GM12892 (cell line): ENCODE data around the gene ATP6V0C.
"Not testable (repeated sequence)": the region's sequence is repeated elsewhere in the genome, so short reads cannot be mapped to it uniquely, and the experiment has no call there.

Experiments used
- DNase-seq: peaks from one replicate; pipeline ENCODE4 v3.0.0; 2011; ENCODE audit not compliant: insufficient read length
- FAIRE-seq: peaks from 2 replicates; lab custom pipeline; 2011; peaks lifted over from hg19 to GRCh38; lab: Jason Lieb, UNC
- POLR2A ChIP-seq: IDR thresholded peaks from 2 replicates; pipeline ENCODE4 v1.6.1; 2011; ENCODE audit warnings: low read depth, low read length, control low read depth
- POLR2AphosphoS5 ChIP-seq: IDR thresholded peaks from 2 replicates; pipeline ENCODE4 v1.6.1; 2011; ENCODE audit warnings: low read depth, low read length, control low read depth
- TAF1 ChIP-seq: IDR thresholded peaks from 2 replicates; pipeline ENCODE4 v1.6.1; 2011; ENCODE audit warnings: low read depth, mild to moderate bottlenecking, control low read depth, low read length, borderline replicate concordance

ATP6V0C gene

DNA sequence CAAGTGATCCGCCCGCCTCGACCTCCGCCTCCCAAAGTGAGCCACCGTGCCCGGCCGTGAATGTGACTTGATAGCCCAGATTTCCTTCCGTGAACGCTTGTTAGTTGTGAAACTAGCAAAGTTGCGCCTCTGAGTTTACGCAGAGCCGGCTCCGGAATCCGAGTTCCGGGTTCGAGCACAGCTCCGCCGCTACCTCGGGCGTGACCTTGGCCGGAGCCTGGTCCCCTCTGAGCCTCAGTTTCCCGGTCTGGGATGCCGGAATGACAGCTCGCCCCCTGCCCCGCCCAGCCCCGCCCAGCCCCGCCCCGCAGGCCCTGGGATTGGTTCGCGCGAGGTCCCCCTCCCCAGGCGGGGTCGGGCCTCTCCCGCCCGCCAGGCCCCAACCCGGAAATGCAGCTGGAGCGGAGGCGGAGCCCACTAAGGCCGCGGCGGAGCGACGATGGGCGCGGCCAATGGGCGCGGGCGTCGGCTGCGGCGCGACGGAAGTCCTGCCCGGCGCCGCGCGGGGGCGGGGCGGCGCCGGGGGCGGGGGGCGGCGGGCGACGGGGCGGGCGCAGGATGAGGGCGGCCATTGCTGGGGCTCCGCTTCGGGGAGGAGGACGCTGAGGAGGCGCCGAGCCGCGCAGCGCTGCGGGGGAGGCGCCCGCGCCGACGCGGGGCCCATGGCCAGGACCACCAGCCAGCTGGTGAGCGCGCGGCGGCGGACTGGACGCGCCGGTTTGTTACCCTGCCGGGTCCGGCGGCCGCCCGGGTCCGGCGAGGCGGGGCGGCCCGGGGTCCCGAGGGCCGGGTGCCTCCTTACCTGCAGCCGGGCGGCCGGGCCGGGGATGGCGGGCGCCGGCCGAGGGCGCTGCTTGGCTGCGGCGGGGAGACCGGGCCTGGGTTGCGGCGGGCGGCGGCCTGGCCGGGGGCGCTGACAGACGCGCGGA is 24.0 kb downstream of the ATP6V0C start, which contains the start of gene PDPK1:
Gene PDPK1, plus strand, starts transcription at position 571 of the 929 bp plus-strand sequence. Its CDS starts 92 bp downstream, at position 663.
- TF ChIP-seq POLR2AphosphoS5 (0 out of 2 replicates have a peak, but pooled peaks have one; percentile 24), POLR2A (peak; percentile 74), TAF1 (no peak; the same call in 1 of the 2 replicates)
- FAIRE-seq = peak; percentile 77
- DNase-seq = peak; percentile 91

DNA sequence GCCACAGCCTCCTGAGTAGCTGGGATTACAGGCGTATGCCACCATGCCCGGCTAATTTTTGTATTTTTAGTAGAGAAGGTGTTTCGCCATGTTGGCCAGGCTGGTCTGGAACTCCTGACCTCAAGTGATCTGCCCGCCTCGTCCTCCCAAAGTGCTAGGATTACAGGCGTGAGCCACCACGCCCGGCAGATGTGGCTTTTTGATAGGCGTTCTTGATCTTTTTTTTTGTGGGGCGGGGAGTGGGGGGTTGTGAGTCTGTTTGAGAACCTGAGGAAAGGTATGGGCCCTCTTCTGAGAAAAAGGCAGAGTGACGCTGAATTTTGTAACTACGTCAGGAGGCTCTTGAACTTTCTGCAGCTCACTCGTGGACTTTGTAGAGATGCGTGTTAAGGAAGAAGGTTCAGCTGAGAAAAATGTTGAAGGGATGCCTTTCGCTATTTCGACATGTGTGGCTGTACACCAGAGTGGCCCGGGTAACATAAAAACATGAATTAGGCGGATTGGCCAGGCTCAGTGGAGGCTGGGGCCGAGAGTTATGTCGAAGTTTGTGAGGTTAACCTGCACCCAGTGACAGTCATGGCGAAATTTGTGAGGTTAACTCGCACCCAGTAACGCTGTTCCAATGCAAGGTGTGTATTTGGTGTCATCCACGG is 25.6 kb downstream of the ATP6V0C start:
- FAIRE-seq = peak; percentile 92
- not testable (repeated sequence) for DNase-seq

DNA sequence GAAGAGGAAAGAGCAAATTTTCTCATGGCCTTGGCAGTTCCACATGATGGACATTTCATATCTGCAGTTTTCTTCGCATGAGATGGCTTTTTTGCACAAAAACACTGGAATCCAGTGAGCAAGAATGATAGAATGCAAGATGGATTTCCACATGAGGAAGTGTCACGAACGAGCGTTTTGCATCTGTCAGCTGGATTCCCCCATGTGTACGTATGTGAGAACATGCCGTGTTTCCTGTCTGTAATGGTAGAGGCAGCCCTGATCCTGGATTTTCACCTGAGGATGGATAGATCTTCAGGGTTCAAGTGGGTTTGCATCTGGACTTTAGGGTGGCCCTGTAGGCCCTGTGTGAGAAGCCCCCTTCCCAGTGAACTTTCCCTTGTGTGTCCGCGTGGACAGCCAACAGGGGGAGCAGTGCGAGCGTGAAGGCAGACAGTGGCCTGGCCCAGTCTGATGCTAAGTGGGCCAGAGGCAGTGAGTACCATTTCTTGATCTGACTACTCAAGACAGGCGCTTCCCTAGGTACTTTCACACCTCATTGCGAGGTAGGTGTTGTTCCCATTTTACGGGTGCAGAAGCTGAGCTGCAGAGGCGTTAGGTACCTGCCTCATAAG is 26.2 kb downstream of the ATP6V0C start:
- not testable (repeated sequence) for FAIRE-seq, DNase-seq

DNA sequence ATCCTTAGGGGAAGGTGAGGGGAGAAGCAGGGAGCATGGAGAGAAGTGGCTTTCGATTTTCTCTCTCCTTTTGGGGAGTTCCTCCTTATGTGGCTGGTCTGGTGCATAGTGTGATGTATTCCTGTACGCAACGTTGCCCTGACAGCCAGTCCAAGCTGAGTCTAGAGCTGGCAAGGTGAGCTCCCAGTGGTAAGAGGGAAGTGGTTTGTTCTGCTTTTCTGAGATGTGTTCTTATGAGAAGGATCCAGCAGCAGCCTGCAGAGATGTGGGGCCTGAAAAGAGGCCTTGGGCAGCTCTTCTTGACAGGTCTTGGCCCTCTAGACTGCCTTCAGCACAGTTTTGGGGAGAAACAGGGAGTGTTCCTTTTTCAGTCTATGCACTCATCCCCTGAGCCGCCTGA is 27.2 kb downstream of the ATP6V0C start:
- FAIRE-seq, DNase-seq: not testable (repeated sequence)

DNA sequence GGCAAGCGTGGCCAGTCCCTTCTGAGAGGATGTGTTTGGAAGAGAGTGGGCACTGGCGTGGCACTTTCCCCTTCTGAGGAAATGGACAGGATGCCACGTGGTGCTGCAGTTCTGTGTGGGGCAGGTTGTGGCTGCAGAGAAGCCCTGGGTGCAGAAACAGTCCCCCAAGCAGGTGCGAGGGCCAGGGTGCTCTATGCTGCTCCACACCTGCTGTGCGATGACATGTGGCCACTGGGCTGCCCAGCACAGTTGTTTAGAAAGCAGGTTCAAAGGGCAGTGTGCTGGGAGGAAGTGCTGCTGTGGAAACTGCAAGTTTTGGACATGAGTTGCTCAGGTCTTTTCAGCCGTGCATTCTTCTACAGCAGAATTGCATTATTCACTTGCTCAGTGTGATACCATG is 27.7 kb downstream of the ATP6V0C start:
- DNase-seq, FAIRE-seq: not testable (repeated sequence)

DNA sequence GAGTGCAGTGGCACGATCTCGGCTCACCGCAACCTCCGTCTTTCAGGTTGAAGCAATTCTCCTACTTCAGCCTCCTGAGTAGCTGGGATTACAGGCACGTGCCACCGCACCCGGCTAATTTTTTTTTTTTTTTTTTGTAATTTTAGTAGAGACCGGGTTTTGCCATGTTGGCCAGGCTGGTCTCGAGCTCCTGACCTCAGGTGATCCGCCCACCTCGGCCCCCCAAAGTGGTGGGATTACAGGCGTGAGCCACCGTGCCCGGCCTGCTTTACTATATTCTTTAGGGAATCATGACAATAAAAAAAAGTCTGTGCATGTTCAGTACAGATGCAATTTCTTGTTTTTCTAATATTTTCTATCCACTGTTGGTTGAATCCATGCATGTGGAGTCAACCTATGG is 30.0 kb downstream of the ATP6V0C start:
- not testable (repeated sequence) for DNase-seq, FAIRE-seq

DNA sequence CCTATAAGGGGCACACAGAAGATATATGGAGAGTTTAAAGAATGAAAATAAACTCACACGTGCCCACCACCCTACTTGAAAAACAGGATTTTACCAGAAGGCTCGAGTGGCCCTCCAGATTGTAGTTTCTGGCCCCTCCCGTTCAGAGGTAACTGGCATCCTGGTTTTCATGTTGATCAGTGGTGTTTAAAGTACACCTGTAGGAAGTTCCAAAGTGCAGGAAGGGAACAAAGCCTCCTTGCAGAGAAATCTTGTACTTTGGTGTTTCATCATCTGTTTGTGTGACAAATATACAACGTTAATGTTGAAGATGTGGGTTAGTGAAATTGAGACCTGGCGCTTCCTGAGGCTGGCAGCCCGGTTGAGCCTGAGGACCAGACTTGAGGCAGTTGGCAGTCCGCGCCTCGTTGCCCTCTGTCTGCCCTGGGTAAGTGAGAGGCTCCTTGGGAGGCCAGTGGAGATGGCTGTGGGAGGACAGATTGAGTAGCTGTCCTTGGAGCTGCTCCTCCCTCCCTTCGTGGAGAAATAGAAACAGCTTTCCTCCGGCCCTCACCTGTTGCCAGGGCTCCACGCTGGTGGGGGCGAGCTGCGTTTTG is 36.6 kb downstream of the ATP6V0C start:
- FAIRE-seq, DNase-seq: not testable (repeated sequence)

DNA sequence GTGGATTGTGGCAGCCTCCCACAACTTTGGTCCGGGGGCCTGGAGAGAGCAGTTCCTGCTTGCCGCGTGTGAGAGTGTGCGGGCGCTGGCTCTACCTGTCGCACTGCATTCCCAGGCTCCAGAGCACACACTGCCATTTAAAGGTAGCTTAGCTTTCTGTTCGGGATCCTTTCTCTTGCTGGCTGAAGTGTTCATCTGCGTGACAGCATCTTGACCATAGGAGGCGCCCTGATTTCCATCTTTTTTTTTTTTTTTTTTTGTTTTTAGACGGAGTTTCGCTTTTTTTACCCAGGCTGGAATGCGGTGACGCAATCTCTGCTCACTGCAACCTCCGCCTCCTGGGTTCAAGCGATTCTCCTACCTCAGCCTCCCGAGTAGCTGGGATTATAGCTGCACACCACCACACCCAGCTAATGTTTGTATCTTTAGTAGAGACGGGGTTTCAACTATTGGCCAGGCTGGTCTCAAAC is 37.7 kb downstream of the ATP6V0C start:
- DNase-seq, FAIRE-seq: not testable (repeated sequence)

DNA sequence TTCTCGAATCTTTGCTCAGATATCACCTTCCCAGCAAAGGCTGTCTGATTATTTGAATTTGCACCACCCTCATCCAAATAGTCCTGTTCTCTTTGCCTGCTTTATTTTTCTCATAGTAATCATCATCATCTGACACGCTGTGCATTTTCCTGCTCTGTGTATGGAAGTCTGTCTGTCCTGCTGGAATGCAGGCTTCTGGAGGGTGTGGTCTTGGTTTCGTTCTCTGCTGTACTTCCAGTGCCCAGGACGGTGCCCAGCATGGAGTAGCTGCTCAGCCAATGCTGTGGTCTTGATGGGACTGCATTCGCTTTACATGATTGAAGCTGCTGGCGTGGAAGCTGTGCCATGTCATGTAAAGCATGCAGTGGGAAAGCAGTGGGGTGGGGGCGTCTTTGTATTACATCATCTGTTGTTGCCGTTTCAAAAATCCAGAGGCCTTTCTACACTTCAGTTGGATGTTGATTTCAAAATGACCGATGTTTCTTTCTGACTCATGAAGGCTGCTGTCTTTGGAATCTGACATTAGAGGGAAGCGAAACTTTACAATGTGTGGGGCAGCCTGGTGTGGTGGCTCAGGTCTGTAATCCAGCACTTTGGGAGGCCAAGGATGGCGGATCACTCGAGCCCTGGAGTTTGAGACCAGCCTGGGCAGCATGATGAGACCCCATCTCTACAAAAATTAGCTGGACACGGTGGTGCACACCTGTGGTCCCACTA is 41.1 kb downstream of the ATP6V0C start:
- DNase-seq, FAIRE-seq: not testable (repeated sequence)

DNA sequence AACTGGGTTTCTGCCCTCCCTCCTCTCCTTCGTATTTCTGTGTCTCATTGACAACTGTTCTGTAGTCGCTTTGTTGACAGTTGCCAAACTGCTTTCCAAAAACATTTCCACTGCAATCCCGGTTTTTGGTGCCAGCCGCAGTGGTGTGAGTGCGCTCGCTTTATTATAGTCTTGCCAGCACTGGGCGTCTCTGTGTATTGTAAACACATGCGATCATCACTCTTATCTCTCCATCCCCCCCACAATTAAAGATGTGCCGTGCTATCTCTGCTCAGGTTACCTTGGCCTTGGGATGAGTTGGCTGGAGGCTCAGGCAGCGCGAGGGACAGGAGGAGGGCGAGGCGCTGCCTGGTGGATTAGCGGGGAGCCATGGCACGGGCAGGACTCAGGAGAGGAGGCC is 43.4 kb downstream of the ATP6V0C start:
- not testable (repeated sequence) for DNase-seq, FAIRE-seq

DNA sequence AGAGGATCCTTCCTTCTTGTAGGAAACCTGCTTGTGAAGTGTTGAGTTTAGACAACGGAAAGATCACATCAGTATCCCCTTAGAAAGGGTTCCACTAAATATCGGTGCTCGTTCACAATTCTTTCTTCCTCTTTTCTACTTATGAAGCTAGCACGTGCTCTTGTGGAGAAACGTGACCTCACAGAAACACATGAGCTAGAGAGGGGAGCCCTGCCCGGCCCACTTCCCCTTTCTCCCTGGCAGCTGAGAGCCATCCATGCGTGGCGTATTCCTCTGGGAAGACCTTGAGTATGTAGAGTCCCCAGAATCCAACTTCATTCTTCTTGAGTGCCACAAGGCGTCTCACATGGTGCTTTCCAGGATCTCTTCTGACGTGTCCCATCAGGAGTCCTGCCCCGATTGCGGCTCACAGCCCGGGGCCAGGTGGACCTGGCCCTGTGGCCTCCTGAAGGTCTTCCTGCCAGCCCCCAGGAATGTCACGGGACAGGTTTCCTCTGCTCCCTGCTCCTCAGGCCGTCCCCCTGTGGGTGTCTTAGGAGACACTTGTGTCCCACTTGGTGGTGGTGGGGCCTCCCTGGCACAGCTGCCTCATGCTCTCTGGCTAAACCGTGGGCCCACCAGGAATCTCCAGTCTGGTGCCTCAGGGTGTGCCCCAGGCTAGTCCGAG is 46.5 kb downstream of the ATP6V0C start:
- peak; percentile 53 for FAIRE-seq
- DNase-seq = not testable (repeated sequence)

DNA sequence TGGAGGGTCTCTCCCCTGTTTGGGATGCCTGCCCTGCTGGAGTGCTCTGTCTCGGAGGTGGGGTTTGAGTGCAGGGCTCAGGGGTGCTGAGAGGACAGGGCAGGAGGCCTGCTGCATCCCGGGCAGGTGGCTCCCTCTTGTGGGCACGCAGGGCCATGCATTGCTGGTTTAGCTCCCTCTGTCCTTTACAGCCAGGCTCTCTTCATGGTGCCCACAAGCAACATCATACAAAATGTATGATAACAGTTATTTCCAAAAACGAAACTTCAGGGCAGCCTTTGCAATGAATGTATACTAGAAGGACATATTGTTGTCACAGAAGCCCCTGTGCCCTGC is 47.0 kb downstream of the ATP6V0C start:
- DNase-seq = not testable (repeated sequence)
- FAIRE-seq = peak; percentile 76

DNA sequence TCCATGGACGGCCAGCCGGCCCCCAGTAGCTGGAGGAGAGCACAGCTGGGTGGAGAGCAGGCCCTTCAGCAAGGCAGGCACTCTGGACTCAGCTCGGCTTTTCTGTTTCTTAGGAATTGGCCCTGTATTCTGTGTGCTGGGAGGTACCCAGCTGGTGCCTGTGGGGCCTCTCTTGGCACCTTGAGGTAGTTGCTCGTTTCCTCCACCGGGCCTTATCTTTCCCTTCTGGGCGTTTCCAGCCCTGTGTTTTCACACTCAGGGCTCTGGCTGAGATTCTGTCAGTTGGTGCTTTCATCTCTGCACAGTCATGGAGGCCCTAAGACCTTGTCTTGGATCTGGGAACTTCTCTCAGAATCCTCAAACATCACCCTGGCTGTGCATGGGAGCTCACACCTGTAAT is 53.8 kb downstream of the ATP6V0C start:
- not testable (repeated sequence) for FAIRE-seq, DNase-seq

DNA sequence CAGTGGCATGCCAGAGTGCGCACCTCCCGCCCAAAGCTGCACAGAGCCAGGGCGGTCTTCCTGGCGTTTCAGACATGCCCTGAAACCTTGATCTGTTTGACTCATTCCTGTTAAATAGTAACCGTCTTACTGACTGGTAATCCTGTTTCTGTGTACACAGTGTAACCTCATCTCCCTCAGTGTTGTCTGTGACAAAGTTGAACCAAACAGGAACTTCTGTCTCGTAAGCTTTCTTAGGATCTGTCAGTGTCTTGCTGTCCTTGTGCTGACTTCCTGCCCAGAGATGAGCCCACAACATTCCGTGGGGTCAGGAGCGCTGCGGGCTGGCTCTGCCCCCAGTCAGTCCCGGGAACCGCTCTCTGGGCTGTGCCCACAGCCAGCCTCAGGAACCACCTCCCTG is 54.8 kb downstream of the ATP6V0C start:
- DNase-seq = not testable (repeated sequence)
- FAIRE-seq = peak; percentile 27
